Lower lobe of right lung (tissue), 2 donors: ENCODE results near the gene ZYG11B. TPM values are rescaled to one million over a fixed set of nuclear protein-coding genes. Genes with fewer than 3 reads are reported as not detected.

Experiments used
- ATAC-seq, 2 donors: fragments of 200-7000 bp; cut with Tn5 transposase; one replicate each; pipeline ENCODE4 v1.9.1; 2020 to 2022; ENCODE audit warnings: mild to moderate bottlenecking in 2 of 2, moderate library complexity in 2 of 2
- DNase-seq: peaks from one replicate; pipeline ENCODE4 v3.0.0-alpha.2; 2020
- H3K27ac ChIP-seq: fragments of 200-600 bp; one replicate; pipeline ENCODE4 v1.8.0; 2022
- H3K27me3 ChIP-seq: fragments of 200-600 bp; one replicate; pipeline ENCODE4 v1.8.0; 2022; ENCODE audit warnings: low read depth
- H3K36me3 ChIP-seq: fragments of 200-600 bp; one replicate; pipeline ENCODE4 v1.8.0; 2022; ENCODE audit warnings: mild to moderate bottlenecking
- H3K4me1 ChIP-seq: fragments of 200-600 bp; one replicate; pipeline ENCODE4 v1.8.0; 2022
- H3K4me3 ChIP-seq: fragments of 200-600 bp; one replicate; pipeline ENCODE4 v1.8.0; 2022; ENCODE audit warnings: mild to moderate bottlenecking
- H3K9me3 ChIP-seq: fragments of 200-600 bp; one replicate; pipeline ENCODE4 v1.8.0; 2022
- intact Hi-C: fragments of 100-400 bp; cut with DNase I; formaldehyde crosslinking; loops from one replicate; pipeline ENCODE4 v1.11.0; 2022
- total RNA-seq: library from RNA; stranded (reverse); fragmentation: NEBNext Ultra II Directional; extraction: Animal tissue kit (Norgen Biotek cat#: 25700); gene quantifications from one replicate; pipeline ENCODE4 v1.2.1, GENCODE V29; 2021
- TF ChIP-seq, protein P1 (sequence below): fragments of 200-600 bp; IDR thresholded peaks from one replicate; pipeline ENCODE4 v1.8.0; 2022; ENCODE audit warnings: antibody characterized with exemption, mild to moderate bottlenecking
- donor health status: DM: no; HTN: yes; CAD: no; lungs with severe emphysema.

Gene ZYG11B
- total RNA-seq, 1 donor from 2014 or later: 30.6 TPM

DNA sequence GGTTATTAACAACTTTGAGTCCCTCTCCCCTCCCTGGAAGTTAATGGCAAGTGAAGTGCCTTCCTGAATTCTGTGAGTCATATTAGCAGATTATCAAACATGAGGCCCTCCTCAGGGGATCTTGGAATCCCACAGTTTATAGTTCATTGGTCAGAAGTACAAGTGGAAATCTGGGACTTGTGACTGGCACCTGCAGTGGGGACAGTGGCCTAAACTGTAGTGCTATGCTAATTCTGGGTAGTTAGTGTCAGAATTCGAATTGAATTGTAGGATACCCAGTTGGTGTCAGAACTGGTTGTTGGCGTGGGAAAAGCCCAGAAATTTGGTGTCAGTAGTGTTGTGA is 26.2 kb downstream of the ZYG11B start:
- Histone ChIP-seq H3K27ac (no peak overlapping the region), H3K36me3 (peaks cover 10% of the 10 kb centered on the region), H3K27me3 (no peaks in the 10 kb centered on the region), H3K4me3 (no peak overlapping the region), H3K9me3 (no peaks in the 10 kb centered on the region), H3K4me1 (peaks cover 39% of the 10 kb centered on the region)
- TF ChIP-seq, protein P1, sequence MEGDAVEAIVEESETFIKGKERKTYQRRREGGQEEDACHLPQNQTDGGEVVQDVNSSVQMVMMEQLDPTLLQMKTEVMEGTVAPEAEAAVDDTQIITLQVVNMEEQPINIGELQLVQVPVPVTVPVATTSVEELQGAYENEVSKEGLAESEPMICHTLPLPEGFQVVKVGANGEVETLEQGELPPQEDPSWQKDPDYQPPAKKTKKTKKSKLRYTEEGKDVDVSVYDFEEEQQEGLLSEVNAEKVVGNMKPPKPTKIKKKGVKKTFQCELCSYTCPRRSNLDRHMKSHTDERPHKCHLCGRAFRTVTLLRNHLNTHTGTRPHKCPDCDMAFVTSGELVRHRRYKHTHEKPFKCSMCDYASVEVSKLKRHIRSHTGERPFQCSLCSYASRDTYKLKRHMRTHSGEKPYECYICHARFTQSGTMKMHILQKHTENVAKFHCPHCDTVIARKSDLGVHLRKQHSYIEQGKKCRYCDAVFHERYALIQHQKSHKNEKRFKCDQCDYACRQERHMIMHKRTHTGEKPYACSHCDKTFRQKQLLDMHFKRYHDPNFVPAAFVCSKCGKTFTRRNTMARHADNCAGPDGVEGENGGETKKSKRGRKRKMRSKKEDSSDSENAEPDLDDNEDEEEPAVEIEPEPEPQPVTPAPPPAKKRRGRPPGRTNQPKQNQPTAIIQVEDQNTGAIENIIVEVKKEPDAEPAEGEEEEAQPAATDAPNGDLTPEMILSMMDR: no peak
- DNase-seq: no peak
- ATAC-seq: peak in 1 of 2 donors; percentile 27
- intact Hi-C loops: no loop called here

DNA sequence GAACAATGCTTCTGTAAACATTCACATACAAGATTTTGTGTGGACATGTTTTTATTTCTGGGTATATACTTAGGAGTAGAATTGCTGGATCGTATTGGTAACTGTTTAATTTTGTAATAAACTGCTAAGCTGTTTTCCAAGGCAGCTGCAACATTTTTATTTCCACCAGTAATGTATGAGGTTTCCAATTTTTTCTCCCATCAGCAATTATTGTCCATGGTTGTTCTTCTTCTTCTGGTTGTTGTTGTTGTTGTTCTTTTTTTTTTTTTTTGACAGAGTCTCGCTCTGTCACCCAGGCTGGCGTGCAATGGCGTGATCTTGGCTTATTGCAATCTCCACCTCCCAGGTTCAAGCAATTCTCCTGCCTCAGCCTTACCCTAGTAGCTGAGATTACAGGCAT is 26.9 kb downstream of the ZYG11B start:
- Histone ChIP-seq H3K27me3 (no peaks in the 10 kb centered on the region), H3K4me1 (peaks cover 39% of the 10 kb centered on the region), H3K36me3 (peaks cover 17% of the 10 kb centered on the region), H3K9me3 (no peaks in the 10 kb centered on the region), H3K4me3 (no peak overlapping the region), H3K27ac (no peak overlapping the region)
- intact Hi-C loops: no loop called here
- no peak for ATAC-seq
- DNase-seq: no peak
- TF ChIP-seq, protein P1: no peak

DNA sequence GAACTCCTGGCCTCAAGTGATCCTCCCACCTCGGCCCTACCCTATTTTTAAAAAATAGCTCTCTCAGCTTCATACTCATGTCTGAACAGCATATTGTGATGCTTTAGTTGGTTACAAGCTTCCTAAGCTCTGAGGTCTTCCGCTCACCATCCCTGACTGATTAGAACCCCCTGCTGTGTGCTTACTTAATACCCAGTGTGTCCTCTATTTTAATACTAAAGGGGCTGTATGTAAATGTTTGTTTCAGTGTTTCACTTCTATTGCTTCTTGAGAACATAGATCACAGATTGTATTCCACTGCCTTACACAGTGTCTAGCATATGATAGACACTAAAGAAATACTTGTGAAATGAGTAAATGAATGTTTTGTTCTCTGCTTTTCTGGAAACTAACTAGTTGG is 29.8 kb downstream of the ZYG11B start:
- no peak overlapping the region for H3K4me3 ChIP-seq
- H3K9me3 ChIP-seq: no peaks in the 10 kb centered on the region
- intact Hi-C loops: no loop called here
- DNase-seq (no peak), ATAC-seq (no peak)
- peaks cover 17% of the 10 kb centered on the region for H3K4me1 ChIP-seq
- peaks cover 45% of the 10 kb centered on the region for H3K36me3 ChIP-seq
- TF ChIP-seq, protein P1: no peak
- no peak overlapping the region for H3K27ac ChIP-seq
- H3K27me3 ChIP-seq: no peaks in the 10 kb centered on the region

DNA sequence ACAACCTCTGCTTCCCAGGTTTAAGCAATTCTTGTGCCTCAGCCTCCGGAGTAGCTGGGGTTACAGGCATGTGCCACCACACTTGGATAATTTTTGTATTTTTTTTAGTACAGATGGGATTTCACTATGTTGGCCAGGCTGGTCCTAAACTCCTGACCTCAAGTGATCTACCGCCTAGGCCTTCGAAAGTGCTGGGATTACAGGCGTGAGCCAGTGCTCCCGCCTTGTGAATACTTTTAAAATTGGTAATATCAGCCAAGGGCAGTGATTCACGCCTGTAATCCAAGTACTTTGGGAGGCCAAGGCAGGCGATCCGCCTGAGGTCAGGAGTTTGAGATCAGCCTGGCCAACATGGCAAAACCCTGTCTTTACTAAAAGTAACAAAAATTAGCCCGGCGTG is 33.7 kb downstream of the ZYG11B start:
- Histone ChIP-seq H3K36me3 (peaks cover 49% of the 10 kb centered on the region), H3K4me1 (no peaks in the 10 kb centered on the region), H3K4me3 (no peak overlapping the region), H3K27me3 (no peaks in the 10 kb centered on the region), H3K27ac (no peak overlapping the region), H3K9me3 (no peaks in the 10 kb centered on the region)
- no peak for DNase-seq
- intact Hi-C loops: no loop called here
- TF ChIP-seq, protein P1: no peak
- ATAC-seq: no peak

DNA sequence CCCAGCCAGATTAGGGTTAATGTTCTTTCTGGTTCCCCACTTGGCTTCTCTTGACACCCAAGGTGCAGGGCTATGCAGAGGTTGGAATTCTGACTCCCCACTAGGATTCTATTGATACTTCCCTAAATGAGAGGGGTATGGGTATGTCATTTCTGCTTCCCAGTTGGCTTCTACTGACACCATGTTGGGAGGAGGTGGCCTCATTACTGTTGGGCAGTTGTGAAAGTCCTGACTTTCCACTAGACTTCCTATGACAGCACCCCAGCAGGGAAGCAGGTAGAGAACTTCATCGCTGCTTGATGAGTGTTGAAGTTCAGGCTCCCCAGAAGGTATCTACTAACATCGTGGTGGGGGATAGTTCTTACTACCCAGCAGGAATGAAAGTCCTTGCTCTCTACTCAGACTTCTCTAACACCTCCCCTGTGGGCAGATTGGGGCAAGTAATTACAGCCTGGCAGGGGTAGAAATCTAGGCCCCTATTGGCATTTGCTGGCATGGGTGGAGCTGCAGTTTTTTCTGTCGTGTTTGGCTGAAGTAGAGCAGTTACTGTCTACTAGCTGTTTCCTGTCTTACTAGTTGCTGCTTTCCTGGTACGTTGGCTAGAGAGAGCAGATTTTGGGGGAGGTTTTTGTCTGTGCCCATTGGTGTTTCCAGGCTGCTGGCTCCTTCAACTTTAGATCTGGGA is 41.5 kb downstream of the ZYG11B start:
- H3K36me3 ChIP-seq: peaks cover 15% of the 10 kb centered on the region
- H3K4me3 ChIP-seq: no peak overlapping the region
- H3K9me3 ChIP-seq: no peaks in the 10 kb centered on the region
- DNase-seq (no peak), ATAC-seq (no peak)
- H3K27ac ChIP-seq: no peak overlapping the region
- intact Hi-C loops: no loop called here
- H3K4me1 ChIP-seq: no peaks in the 10 kb centered on the region
- no peaks in the 10 kb centered on the region for H3K27me3 ChIP-seq
- TF ChIP-seq, protein P1: no peak
